GM12892 (cell line): ENCODE data around the gene DTX3.

Source experiments
- POLR2A ChIP-seq: IDR thresholded peaks from 2 replicates; pipeline ENCODE4 v1.6.1; 2011; ENCODE audit warnings: low read depth, low read length, control low read depth
- POLR2AphosphoS5 ChIP-seq: IDR thresholded peaks from 2 replicates; pipeline ENCODE4 v1.6.1; 2011; ENCODE audit warnings: low read depth, low read length, control low read depth
- TAF1 ChIP-seq: IDR thresholded peaks from 2 replicates; pipeline ENCODE4 v1.6.1; 2011; ENCODE audit warnings: low read depth, mild to moderate bottlenecking, control low read depth, low read length, borderline replicate concordance

DNA sequence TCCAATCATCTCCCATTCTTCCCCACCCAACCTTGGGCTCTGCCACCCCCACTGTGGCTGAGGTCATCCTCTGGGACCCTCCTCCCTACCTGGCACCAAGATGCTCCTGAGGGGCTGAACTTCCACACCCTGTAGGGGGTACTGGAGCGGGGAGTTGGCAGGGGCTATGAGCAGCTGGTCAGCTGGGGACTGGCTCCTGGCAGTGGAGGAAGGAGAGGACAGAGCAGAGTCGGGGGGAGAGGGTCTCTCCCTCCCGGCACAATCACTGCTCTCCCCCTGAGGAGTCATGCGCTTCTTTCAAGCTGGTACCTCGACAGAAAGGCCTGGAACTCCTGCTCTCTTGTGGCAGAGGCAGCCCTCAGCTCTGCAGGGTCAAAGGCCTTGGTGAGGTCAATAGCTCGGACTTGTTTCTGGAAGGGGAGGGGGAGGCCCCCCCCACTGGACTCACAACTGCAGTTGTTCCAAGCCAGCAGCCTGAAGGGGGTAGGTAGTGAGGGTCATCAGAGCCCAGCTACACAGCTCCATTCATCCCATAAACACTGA, 26.3 kb downstream of the DTX3 start:
- TF ChIP-seq POLR2A (no peak), TAF1 (no peak), POLR2AphosphoS5 (no peak)
